Nucleus accumbens (tissue), 56 donors: ENCODE data around the gene DLGAP1.
"Not testable (repeated sequence)": the region's sequence is repeated elsewhere in the genome, so short reads cannot be mapped to it uniquely, and the experiment has no call there.

ENCODE experiments used
- DNase-seq, 56 donors: peaks; one replicate each; lab custom pipeline; 2025; lab: John Stamatoyannopoulos, UW

Gene DLGAP1

DNA sequence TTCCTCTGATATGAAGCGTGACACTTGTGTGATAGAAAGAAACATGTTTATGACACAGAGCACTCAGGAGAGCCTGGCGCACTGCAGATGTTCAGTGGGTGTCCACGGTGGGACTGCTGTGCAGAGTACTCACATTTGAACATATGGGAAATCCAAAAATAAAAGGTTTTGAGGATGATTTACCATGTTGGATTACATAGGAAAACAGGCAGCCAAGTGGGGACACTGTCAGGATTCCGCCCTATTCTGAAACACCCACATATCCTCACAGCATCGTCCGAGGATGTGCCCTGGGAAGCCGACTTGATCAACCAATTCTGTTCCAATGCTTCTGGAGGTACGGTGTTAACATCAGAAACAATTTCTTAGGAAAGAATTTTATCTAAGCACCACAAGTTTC is 741.4 kb downstream of the DLGAP1 start:
- DNase-seq, result no peak

DNA sequence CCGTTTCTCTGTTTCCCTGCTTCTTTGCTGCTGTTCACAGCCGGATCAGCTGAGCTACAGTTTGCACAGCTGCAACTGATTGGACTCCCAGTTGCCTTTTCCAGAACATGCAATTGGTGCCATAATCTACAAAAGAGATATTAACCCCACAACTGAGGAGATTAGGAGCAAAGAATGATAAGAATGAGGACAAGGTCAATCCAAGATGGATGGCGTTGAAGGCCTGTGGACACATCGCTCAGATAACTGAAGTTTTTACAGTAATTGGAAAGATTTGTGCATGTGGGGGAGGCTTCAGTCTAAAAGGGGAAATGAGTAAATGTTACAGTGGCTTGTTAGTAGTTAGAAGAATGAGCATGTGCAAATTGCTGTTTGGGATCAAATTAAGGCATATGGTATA is 741.9 kb downstream of the DLGAP1 start:
- DNase-seq, result no peak

DNA sequence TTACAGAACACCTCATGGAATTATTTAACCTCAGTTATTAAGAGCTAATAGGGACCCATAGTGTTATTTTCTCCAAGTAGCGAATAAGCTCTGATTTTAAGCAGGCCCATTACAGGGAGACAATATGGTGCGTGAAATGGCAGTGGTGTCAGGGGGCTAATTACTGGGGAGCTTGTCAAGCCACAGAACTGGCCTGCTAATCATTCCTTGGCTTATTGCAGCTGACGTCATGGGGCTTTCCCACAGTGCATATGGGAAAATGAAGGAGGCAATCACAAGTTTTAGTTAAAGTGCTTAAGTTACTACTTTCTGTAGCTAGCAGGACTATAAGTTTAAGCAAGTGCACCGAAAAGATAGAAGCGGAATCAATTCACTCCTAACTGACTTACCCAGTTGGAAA is 742.6 kb downstream of the DLGAP1 start:
- DNase-seq, result no peak

DNA sequence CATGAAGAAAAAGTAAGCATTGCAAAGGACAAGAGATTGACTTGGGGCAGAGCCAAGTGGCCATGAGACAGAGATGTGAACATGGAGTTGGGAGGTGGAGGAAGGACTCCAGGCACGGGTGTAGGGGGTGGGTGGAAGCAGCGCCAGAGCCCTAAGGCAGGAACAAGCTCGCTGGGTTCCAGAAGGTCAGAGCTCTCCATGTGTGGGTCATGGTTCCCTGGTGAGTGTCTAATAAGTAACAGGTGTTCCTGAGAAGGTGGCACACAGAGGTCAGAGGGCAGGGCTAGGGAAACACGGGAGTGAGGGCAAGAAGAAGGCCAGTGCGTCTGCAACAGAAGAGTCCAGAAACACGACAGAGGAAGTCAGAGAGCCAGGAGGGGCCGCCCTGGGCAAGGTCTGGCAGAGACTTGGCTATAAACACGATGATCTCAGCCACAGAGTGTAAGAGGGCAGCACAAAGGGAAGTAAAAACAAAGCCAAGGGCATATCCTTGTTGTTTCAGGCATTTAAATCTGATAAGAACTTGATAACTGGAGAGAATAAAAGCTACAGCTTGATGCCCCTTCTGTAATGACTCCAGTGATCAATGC is 744.3 kb downstream of the DLGAP1 start:
- peak in 10 of 56 donors; percentile 5 to 31 (median 18) for DNase-seq

DNA sequence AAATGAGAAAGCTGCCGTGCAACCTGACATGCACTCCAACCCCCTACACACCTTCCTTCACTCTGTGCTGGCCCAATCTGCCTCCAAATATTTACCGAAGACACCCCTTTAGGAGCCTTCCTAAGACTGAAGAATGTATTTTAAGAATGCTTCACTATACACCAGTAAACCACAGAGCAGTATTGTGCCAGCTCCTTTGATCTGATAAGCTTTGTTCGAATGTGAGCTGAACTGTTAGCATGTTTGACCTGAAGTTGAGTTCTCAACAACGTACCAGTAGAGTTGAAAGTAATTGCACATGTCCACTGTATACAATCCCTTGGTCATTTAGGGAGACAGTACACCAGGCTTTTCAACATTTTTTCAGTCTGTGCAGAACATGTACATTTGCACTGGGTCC is 745.9 kb downstream of the DLGAP1 start:
- no peak for DNase-seq

DNA sequence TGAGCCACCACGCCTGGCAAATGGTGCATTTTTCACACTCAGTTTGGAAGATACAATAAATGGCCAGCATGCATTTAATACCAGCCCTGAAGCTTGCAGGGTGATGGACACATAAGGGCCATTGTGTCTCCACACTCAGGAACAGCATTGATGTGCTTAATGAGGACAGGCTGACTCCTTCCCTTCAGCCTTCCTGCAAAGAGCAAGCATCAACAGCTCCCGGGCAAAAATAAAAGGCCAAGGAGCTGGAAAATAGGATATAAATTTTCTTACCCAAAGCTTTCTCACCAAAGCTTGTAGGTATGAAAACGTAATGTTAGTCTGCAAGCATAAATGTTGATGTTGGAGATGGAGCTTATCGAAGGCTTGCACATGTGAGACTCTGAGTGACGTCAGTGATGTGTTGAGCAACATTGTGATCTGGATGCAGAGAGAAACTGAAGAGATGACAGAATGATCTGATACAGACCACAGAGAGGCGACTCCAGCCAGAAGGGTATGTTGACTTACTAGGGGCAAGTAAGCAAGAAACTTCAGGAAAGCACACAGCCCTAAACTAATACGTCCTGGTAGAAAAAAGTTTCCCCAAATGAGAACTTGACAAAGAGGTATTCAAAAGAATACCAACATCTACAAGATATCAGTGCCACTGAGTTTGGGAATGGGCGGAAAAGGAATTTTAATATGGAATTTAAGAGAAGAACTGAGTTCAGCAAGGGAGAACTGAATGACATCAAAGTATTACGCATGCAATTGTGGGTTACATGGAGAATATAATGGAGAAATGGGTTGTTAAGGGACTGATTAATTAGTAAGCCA is 748.6 kb downstream of the DLGAP1 start:
- no peak for DNase-seq

DNA sequence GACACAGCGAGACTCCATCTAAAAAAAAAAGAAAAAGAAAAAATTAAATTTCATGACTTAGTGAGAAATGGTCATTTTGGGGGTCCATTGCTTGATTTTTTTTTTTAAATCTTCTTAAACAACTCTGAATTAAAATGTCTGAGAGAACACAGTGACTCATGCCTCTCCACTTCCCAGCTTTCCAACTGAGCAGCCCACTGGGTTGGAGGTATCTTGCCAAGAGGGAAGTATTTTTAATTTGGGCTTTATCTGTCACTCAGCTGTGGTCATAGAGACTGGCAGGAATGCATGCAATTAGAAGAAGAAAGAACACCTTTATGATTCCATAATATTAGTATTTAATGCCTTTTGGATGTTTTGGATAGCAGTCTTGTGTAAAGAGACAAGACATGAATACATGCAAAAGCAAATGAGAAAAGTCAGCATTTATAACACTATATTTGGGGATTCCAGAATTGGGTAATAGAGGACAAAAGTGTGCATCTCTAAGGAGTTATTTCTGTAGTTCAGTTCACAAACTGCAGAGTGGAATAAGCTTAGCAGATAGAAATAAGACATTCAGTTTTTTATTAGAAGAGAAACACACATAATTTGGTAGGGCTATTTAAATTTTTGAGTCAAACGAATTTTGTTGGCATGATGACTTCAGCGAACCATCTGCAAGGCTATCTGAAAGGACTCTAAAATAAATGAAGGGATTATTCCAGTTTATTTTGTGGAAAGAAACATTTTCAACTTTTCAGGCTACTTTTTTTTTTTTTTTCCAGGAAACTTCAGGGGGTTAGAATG is 750.4 kb downstream of the DLGAP1 start:
- no peak for DNase-seq

DNA sequence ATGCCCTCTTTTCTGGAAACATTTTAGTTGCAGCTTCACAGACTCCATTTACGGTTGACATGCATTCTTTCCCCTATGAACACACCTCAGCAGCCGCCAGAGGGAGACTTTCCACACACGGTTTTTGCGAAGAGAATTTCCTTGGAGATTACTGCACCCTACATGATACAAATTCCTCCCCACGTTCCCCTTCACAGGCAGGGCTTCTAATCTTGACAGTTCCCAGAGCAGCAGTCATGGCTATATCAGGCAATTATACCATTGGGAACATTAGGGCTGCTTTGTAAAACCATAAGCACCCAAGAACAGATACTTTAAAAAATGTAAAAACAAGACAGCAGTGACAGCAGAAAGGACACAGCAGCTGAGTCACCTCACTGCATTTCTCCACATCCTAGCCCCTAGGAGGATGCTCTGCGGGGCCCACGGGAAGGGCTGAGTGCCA is 751.4 kb downstream of the DLGAP1 start:
- peak in 46 of 56 donors; percentile 2 to 80 (median 37) for DNase-seq

DNA sequence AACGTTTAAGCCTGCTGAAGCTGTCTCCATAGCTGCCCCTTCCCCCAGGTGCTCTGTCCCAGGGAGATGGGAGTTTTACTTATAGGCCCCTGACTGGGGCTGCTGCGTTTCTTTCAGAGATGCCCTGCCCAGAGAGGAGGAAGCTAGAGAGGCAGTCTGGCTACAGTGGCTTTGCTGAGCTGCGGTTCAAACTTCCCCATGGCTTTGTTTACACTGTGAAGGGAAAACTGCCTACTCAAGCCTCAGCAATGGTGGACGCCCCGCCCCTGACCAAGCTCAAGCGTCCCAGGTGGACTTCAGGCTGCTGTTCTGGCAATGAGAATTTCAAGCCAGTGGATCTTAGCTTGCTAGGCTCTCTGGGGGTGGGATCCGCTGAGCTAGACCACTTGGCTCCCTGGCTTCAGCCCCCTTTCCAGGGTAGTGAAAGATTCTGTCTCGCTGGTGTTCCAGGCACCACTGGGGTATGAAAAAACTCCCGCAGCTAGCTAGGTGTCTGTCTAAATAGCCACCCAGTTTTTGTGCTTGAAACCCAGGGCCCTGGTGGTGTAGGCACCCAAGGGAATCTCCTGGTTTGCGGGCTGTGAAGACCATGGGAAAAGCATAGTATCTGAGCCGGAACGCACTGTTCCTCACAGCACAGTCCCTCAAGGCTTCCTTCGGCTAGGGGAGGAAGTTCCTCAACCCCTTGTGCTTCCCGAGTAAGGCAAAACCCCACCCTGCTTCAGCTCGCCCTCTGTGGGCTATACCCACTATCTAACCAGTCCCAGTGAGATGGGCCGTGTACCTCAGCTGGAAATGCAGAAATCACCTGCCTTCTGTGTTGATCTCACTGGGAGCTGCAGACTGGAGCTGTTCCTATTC is 755.2 kb downstream of the DLGAP1 start:
- DNase-seq, result peak in 4 of 56 donors; percentile 6 to 44 (median 22)

DNA sequence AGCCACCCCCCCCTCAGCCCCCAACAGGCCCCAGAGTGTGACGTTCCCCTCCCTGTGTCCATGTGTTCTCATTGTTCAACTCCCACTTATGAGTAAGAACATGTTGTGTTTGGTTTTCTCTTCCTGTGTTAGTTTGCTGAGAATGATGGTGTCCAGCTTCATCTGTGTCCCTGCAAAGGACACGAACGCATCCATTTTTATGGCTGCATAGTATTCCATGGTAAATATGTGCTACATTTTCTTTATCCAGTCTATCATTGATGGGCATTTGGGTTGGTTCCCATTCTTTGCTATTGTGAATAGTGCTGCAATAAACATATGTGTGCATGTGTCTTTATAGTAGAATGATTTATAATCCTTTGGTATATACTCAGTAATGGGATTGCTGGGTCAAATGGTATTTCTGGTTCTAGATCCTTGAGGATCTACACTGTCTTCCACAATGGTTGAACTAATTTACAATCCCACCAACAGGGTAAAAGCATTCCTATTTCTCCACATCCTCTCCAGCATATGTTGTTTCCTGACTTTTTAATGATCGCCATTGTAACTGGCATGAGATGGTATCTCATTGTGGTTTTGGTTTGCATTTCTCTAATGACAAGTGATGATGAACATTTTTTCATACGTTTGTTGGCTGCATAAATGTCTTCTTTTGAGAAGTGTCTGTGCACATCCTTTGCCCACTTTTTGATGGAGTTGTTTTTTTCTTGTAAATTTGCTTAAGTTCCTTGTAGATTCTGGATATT is 760.9 kb downstream of the DLGAP1 start:
- DNase-seq, result not testable (repeated sequence)

DNA sequence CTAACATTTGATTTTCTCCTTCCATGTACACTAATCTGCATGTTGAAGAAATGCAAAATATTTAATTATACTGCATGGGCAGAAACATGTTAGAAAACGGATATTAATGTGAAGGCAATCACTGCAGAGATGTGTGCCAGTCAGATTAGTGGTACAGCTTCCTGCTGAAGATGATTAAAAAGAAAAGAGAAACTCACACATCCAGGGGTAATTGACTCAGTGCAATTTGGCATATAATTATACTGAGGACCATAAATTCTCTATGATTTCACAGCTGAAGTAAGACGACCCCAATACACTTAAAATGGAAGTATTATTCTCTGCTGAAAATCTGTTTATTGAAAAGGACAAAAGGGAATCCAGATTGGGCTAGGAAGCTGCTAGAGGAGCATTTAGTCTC is 761.7 kb downstream of the DLGAP1 start:
- DNase-seq, result no peak

DNA sequence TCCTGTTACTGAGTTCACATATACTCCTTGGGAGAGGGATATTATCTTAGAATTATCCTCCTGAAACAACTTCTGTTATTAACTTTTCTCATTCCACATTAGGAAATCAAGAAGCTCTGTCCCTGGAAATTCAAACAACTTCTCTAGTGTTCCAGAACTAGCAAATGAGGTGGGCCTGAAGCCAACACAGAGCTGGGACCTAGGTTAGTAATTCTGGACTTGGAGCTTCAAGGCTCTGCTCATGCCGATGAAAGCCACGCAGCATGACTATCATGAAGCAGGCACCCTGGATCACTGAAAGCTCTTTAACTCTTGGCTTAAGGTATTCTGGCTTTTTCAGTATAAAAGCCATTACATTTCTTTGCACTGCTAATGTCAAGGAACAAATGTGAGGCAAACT is 762.4 kb downstream of the DLGAP1 start:
- no peak for DNase-seq

DNA sequence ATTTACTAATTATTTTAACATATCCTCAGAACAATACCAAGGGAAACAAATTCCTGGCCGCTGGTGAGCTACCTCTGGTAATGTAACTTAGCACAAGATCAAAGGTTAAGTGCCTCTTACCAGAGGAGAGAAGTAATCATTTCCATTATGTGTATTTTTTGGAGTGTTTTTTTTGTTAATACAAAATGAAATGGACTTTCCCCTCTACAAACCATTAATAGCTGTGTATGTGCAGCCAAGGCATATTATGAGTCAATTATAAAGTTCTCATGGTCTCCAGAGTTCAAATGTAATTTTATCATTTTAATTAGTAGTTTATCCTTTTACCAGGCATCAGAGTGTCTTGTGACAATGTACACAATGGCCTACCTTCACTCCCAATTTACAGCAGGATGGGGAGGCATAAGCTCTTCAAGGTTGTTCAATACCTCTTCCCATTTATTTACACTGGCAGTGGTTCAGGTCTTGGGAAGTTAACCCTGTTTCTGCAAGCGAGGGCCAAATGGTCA is 762.9 kb downstream of the DLGAP1 start:
- no peak for DNase-seq

DNA sequence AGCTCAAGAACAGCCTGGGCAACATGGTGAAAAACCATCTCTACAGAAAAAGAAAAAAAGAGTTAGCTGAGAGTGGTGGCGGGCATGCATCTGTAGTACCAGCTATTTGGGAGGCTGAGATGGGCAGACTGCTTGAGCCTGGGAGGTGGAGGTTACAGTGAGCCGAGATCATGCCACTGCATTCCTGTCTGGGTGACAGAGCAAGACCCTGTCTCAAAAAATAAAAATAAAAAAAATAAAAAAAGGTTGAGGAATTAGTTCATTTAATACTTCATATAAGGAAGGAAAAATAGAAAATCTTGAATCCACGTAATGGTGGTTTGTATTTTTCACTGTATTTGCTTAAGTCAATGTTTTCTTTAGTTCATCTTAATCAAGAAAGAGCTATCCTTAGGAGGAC is 763.4 kb downstream of the DLGAP1 start:
- no peak for DNase-seq

DNA sequence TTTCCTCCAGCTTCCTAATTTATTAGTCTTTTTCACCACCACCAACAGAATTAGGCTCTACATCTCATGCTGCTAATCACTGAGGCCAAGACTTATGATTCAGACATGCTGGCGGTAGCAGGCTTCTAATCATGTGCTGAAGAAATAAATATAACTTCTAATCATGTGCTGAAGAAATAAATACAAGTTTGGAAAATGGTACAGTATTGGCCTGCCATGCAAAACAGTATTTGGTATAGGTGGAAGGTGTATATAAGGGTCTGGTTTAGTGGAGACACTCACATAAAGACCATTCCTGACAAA is 764.4 kb downstream of the DLGAP1 start:
- no peak for DNase-seq

DNA sequence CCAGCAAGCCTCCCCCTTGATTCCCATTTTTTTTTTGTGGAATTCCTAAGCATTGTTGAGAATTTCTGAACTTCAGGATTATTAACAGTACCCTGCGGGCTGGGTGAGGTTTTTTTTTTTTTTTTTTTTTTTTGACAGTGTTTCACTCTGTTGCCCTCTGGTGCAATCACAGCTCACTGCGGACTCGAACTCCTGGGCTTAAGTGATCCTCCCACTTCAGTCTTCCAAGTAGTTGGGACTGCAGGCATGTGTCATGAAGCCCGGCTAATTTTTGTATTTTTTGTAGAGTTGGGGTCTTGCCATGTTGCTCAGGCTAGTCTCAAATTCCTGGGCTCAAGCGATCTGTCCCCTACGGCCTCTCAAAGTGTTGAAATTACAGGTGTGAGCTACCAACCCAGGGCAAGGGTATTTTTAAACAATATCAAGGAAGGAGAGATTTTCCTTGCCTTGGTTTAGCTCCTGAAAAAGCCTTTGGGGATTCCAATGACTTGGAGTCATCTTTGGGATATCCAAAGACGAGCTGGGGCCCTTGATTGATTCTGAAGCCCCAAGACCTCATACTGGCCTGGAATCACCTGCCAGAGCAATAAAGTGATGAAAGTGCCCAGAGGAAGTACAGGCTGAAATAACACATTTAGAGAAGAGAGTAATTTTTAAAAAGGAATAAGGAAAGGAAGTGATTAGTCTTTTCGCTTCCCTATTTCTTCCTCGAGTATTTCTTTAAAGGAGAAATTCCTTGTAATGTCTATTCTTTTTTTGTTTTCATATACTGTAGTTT is 764.9 kb downstream of the DLGAP1 start:
- no peak for DNase-seq

DNA sequence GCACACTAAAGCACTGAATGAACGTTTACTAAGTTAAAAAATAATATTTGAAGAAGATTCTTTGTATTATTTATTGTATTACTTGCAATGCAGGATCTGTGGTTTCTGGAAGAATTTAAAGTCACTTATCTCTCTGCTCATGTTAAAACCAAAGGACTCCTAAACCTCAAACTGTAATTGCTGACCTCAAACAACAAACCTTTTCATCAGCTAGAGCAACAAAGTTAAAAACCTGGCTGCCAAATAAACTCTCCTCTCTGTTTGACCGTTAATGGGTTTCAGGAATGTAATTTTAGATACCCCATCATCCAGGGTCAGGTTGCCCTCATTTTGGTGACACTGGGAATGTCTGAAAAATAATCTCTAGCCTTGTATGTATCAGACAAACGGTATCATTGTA is 766.0 kb downstream of the DLGAP1 start:
- DNase-seq, result no peak

DNA sequence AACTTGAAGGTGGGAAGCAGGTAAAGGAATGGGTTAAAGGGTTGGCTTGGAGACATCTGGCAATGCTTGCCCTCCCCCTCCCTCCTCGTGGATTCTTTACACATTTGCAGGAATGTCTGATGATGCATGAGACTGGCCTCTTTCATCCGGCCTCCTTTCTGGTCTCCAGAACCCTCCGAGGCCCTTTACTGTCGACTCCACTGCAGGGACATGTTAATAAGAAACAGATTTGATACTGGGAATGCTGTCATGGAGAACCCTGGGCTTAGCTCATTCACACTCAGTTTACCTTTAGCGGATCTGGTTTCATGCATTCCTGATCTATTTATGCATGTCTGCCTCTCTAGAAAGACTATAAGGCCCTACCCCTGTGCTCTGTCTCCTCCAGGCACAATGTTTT is 766.4 kb downstream of the DLGAP1 start:
- no peak for DNase-seq

DNA sequence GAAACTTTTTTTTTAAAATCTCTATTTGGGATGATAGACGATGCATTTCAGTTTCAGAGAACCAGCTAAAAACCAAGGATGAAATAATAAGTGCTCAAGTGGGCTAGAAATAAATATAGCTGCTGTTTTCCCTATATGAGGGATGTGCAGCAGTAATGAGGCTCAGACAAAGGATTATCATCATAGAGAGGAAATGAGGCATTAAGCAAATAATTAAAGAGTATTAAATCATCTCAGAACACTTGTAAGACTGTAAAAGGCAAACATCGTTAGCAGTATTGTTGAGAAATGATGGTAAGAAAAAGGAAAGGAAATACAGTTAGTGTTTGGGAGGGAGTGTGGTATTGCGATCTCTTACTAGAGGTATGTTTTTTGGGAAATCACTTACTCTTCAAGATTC is 771.6 kb downstream of the DLGAP1 start:
- DNase-seq, result no peak
